Breast epithelium (tissue), 3 donors: ENCODE data around the gene CNTNAP3B.
"Not testable (repeated sequence)": the region's sequence is repeated elsewhere in the genome, so short reads cannot be mapped to it uniquely, and the experiment has no call there.

Source experiments
- POLR2A ChIP-seq: fragments of 450-650 bp; IDR thresholded peaks from one replicate; pipeline ENCODE4 v1.6.1; 2016; ENCODE audit warnings: antibody characterized with exemption, mild to moderate bottlenecking, moderate library complexity
- POLR2AphosphoS5 ChIP-seq, 3 donors: sonication (generic); formaldehyde crosslinking; IDR thresholded peaks; one replicate each; pipeline ENCODE4 v1.6.1; 2017; ENCODE audit warnings: antibody characterized with exemption in 3 of 3
- TF ChIP-seq, protein P1 (sequence below), 3 donors: fragments of 450-650 bp; IDR thresholded peaks; one replicate each; pipeline ENCODE4 v1.5.1; 2016 to 2017; ENCODE audit warnings: antibody characterized with exemption in 3 of 3, mild to moderate bottlenecking in 3 of 3, moderate library complexity in 3 of 3

DNA sequence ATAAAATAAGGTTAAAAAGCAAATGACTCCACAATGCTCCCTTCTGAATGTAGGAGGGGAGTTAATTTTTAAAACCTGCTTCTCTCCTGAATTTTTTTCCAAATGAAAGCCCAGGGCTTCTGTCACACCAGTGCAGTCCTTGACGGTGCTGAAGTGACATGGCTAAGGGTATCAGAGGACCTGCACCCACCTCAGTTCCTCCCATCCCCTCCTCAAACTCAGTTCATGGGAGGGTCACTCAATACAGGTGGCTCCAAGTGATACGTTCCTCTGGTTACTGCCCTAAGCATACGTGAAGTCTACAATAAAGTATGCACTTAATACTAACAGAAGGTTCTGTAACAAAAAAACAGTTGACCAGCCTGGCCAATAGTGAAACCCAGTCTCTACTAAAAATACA is 193.5 kb downstream of the CNTNAP3B start:
- TF ChIP-seq, protein P1, sequence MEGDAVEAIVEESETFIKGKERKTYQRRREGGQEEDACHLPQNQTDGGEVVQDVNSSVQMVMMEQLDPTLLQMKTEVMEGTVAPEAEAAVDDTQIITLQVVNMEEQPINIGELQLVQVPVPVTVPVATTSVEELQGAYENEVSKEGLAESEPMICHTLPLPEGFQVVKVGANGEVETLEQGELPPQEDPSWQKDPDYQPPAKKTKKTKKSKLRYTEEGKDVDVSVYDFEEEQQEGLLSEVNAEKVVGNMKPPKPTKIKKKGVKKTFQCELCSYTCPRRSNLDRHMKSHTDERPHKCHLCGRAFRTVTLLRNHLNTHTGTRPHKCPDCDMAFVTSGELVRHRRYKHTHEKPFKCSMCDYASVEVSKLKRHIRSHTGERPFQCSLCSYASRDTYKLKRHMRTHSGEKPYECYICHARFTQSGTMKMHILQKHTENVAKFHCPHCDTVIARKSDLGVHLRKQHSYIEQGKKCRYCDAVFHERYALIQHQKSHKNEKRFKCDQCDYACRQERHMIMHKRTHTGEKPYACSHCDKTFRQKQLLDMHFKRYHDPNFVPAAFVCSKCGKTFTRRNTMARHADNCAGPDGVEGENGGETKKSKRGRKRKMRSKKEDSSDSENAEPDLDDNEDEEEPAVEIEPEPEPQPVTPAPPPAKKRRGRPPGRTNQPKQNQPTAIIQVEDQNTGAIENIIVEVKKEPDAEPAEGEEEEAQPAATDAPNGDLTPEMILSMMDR (IDR thresholded peaks at IDR 0.05) = not testable (repeated sequence)
- TF ChIP-seq POLR2A; POLR2AphosphoS5 (IDR thresholded peaks at IDR 0.05): not testable (repeated sequence)
